SK-N-DZ (cell line): ENCODE results near the gene GNLY.

Experiments used
- DNase-seq: peaks from one replicate; pipeline ENCODE4 v3.0.0-alpha.2; 2015; ENCODE audit warnings: low spot score

GNLY gene

DNA sequence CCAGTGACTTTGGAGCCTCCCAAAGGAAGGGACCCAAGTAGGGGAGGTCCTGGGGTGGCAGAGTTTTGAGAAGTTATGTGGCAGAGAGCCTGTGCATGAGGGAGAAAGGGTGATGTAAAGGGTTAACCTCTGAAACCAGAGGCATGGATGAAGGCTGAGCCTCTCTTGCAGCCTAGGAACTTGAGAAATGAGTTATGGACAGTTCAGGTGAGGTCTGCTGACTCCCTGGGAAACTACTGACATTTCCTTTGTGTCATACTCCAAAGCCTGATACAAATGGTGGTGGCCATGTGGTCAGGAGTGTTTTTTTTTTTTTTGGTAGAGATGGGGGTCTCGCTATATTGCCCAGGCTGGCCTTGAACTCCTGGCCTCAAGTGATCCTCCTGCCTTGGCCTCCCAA, 12.4 kb upstream of the GNLY start:
- no peak for DNase-seq

DNA sequence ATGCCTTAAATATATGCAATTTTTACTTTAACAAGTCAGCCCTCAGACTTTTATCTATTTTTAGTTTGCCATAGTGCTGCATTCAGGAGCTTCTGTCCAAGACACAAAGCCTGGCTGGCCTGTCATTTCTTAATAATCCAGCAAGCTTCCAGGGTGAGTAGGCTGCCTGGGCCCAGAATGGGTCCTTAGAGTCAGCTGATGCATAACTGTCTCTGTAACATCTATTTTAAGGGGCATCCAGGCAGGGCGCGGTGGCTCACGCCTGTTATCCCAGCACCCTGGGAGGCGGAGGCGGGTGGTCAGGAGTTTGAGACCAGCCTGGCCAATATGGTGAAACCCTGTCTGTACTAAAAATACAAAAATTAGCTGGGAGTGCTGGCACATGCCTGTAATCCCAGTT, 11.8 kb upstream of the GNLY start:
- no peak for DNase-seq

GRCh38 chr2:85684380-85684779, 9.8 kb upstream of the GNLY start:
- DNase-seq = no peak

GRCh38 chr2:85684806-85685205, 9.4 kb upstream of the GNLY start:
- DNase-seq = no peak

- no peak for DNase-seq
Measured at GRCh38 chr2:85690932-85691331, 3.2 kb upstream of the GNLY start.

GRCh38 chr2:85692039-85692645, 2.0 kb upstream of the GNLY start:
- no peak for DNase-seq

DNA sequence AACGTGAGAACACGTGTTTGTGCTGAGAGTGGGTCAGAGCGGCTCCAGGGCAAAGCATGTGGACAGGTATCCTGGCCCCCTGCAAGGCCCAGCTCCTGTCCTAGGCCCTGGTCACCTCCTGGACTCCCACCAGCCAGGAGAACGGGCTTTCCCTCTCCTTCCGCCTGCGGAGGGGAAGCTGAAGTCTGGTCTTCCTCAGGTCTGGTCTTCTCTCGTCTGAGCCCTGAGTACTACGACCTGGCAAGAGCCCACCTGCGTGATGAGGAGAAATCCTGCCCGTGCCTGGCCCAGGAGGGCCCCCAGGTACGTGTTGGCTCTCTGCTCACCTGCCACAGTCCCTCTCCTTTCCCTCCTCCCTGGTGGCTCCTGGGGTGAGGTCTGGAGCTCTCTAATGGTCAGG, 963 bp downstream of the GNLY start:
- no peak for DNase-seq

DNA sequence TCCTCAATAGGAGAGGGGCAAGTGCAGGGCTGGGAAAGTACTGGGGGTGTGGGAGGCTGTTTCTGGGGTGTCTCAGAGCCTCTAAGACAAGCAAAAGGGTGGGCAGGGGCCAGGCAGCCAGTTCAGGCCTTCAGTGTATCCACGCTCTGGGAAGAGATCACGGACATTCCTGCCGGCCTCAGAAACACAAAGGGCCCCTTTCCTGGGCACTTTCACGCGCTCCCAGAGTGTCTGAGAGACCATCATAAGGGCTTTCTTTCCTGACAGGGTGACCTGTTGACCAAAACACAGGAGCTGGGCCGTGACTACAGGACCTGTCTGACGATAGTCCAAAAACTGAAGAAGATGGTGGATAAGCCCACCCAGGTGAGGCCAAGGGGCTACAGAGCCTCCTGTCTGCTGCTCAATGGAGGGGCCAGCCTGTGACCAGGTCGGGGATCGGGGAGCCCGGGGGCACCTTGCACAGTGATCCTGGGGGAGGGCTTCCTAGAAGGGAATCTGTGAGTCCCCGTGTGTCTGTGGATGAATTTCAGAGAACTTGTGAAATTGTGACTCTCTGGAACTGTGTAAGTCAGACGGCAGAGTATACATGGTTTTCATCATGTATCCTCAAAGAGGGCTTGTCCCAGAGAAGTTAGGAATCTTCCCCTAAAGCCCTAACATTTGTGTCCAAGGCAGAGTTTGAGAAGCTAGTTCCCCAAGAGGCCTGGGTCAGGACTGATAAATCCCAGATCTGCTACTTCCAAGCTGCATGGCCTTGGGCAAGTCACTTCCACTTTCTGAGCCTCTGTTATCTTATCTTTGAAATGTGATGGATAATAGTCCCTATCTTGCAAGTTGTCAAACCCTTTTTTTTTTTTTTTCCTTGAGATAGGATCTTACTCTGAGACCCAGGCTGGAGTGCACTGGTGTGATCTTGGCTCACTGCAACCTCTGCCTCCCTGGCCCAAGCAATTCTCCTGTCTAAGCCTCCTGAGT, 1.8 kb downstream of the GNLY start:
- DNase-seq = no peak

DNA sequence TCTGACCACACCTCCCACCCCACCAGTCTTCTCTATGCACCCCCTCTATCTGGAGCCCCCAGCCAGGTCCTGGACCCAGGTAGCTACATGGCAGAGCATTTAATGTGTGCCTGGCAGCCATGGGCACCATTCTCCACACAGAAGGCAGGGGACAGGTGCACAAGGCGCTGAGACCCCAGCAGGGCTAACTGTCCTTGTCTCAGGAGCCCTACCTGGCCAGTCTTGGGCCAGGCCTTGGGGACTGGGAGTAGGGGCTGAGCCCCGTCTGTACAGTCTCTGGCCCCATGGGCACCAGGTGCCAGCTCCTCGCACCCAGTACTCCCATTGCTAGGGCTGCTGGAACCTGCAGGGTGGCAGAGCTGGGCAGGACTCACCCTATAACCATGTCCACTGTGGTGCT, 2.9 kb downstream of the GNLY start:
- no peak for DNase-seq

- no peak for DNase-seq
Measured at GRCh38 chr2:85697716-85698115, 3.6 kb downstream of the GNLY start.

- no peak for DNase-seq
Measured at GRCh38 chr2:85698184-85698879, 4.2 kb downstream of the GNLY start.

- DNase-seq = no peak
Measured at GRCh38 chr2:85698880-85699254, 4.7 kb downstream of the GNLY start.

DNA sequence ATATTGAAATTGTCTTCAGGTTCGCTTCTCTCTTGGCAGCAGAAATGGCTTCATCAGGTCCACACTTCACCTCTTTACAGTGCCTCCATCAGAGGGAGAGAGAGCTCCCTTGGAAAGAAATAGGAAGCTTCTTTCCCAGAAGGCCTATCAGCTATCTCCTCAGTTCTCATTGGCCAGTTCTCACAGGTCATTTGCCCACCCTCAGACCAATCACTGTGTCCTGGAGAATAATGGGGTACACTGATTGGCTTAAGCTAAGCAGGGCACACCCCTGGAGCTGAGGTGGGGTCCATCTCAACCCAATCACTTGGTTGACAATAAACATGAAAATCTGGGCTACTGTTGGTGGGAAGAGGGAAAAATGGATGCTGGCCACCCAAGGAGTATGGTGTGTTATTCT, 5.2 kb downstream of the GNLY start:
- DNase-seq = peak; percentile 51

DNA sequence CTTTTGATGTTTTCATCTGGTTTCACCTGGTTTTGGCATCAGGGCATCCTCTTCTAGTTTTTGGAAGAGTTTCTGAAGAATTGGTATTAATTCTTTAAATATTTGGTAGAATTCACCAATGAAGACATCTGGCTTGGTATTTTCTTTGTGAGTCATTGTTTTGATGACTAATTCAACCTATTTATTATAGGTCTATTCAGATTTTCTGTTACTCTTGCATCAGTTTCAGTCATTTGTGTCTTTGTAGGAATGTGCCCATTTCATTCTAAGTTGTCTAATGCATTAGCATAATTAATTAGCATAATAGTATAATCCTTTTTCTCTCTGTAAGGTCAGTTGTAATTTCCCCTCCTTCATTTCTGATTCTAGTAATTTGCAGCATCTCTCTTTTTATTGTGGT, 8.0 kb downstream of the GNLY start:
- no peak for DNase-seq

GRCh38 chr2:85702800-85703199, 8.6 kb downstream of the GNLY start:
- DNase-seq = no peak

DNA sequence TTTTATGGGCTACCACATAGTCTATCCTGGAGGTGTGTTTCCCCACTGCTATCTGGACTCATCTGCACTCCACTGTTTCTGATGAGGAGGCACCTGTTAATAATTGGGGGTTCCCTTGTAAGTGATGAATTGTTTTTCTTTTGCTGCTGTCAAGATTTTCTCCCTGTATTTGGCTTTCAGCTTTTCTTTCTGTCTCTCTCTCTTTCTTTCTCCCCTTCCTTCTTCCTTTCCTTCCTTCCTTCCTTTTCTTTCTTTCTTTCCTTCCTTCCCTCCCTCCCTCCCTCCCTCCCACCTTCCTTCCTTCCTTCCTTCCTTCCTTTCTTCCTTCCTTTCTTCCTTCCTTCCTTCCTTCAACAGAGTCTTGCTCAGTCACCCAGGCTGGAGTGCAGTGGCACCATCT, 9.2 kb downstream of the GNLY start:
- DNase-seq = no peak

DNA sequence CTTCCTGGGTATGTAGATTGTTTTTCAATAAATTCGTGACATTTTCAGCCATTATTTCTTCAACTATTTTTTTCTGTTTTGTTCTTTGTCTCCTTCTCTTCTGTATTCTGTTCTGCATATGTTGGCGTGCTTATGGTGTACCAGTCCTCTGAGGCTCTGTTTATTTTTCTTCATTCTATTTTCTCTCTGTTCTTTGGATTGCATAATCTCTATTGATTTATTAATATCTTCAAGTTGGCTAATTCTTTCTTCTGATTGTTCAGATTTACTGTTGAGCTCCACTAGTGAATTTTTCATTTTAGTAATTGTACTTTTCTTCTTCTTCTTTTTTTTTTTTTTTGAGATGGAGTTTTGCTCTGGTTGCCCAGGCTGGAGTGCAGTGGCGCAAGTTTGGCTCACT, 9.9 kb downstream of the GNLY start:
- DNase-seq = no peak

GRCh38 chr2:85704800-85705679, 10.9 kb downstream of the GNLY start:
- no peak for DNase-seq

DNA sequence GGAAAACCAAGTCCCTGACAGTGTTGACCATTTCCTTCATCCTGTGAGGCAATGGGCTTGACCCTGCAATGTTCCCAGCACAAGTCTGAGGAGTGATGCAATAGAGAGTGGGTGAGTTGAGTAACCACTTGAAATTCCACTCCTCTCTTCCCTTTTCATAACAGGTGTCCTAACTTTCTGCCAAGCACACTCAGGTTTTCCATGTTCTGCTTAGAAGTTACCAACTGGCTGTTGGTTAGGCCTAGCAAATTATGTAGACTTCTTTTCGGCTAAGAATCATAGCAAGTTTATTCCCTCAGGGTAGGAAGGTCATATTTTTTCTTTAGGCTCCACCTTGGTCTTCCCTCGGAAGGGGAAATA, 11.5 kb downstream of the GNLY start:
- no peak for DNase-seq

- no peak for DNase-seq
Measured at GRCh38 chr2:85706063-85706462, 11.9 kb downstream of the GNLY start.

DNA sequence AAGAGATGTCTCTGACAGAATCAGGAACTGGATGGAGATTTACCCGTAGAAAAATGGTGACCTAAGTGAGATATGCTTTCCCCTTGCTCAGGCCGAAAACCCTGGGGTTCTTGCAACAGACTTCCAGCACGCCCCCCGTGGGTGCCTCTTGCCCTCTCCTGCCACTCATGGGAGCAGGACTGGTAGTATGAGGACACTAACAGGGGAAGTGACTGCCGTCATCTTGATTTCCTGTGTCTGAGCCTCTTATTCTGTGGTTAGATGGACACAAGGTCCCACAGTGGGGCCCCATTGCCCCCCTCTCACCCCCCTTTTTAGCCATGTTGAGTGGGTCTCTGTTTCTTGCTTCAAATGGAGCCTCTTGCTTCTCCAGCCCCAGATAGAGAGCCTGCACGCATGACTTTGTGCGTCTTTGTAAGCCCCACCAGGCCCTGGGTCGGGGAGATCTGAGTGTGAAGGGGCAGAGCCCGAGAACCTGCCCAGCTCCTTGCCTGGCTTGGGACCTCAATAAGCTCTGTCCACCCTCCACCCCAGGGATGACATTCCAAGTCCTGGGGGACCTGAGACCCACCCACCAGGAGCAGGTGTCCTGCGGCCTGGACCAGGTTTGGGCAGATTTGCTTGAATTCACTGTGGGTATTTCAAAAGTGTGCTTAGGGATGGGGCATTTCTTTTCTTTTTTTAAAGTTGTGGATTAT, 12.6 kb downstream of the GNLY start:
- no peak for DNase-seq
